T1000 (cell line): ENCODE data around the gene DSCAM.

ENCODE experiments used
- DNase-seq: peaks from one replicate; lab custom pipeline; 2025; ENCODE audit warnings: mixed read lengths; lab: John Stamatoyannopoulos, UW

The DSCAM gene

DNA sequence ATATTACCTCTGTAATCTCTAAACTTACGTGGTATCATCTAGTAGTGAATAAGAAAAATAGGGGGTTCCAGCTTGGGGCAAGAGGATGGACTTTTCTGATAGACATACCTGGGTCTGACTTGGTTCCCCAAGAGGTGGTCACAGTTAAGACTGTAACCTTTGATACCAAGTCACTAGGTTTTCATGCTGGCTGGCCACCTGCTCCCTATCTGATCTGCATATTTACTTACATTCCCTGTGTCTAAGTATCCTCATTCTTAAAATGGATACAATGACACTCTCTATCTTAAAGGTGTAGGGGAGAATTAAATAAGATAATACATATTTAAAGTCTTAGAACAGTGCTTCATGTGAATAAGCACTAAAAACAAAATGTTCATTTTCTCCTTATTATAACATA is 312.1 kb downstream of the DSCAM start:
- DNase-seq, result no peak

DNA sequence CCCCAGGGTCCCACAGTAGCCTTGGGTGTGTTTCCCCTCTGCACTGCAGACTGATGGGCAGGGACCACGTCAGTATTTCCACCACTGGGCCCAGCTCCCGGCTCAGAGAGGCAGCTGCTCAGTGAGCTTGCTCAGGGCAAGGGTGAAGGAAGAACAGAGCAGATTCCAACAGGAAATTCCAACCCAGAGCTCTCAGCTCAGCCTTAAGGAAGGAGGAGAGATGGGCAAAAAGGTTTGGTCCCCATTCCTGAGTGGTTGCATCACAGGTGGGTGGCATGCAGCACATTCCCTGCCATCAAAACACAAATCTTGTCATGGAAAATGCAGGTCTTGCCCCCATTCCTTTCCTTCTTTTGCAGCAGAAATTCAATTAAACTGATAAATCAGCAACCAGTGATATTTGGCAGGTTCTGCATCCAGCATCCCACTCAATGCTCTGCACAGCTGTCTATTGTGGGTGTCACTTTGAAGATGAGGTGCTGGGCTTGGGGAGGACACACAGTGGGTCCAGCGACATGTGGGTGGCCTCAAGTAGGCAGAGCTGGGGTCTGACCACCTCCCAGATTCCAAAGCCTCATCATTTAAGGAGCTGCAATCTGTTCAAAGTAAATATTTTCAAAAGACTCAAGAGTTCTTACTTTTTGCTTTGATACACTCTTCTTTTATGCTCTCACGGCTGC is 315.4 kb downstream of the DSCAM start:
- DNase-seq, result no peak

DNA sequence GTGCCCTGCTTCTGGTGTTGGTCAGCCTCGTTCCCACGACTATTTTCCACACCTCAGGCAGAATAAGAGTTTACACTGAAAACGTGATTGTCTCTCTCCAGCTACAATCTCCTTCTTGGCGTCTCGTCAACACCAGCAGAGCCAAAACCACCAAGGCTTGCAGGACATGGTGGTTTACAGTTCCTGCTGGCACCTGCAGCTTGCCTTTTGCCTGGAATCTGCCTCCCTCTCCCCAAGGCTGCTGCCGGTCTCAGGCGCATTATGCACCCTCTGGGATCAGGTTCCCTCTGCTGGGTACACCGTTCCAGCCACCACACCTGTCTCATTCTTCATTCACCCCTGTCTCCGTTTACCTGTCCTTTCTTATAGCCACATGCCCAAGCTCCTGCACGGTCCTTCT is 315.9 kb downstream of the DSCAM start:
- no peak for DNase-seq

DNA sequence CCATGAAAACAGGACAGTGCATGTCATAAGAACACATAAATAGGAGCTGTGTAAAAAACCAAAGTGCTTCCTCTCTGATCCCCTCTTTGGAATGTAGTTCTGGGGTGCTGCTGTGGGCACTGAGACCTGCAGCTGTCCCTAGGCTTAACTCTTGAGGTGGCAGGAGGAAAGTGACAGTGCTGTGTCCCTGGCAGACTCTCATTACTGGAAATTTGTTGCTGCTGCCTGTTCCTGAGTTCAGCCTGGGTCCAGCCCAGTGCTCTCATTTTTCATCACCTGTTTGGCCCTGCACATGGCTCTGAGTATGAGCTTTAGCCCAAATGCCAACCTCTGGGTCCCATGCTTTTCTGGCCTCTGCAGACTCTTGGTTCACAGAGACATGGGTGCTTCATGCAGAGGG is 329.3 kb downstream of the DSCAM start:
- no peak for DNase-seq

DNA sequence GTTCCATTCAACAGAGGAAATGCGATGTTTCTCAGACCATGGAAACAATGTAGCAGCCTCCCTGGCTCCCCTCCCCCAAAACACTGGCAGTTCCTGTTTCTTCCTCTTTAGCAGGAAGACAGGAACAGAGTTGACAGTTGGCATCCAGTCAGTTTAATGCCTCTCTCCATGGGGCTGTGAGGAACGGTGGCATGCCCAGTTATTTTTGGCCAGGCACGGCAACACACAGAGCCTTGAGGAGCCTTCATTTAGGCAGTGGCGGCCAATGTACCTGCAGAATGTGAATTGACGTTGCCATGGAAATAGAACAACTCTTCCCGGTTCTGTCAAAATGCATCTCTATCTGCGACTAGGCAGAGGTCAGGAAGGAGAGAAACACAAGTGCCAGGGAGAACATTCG is 330.6 kb downstream of the DSCAM start:
- no peak for DNase-seq

DNA sequence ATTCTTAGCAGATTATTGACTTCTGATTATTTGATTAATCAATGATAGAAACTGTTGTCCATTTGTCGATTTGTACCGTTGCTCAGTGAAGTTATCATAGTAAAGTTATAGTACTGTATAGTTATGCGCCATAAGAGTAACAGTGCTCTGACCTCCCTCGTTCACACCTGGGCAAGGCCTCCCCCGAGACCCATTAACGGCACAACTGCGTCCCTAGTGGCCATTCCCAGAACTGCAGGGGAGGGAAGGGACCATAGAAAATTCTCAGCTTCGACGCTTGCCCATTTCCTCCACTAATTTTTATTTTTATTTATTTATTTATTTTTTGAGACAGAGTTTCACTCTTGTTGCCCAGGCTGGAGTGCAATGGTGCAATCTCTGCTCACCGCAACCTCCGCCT is 334.4 kb downstream of the DSCAM start:
- DNase-seq, result no peak

DNA sequence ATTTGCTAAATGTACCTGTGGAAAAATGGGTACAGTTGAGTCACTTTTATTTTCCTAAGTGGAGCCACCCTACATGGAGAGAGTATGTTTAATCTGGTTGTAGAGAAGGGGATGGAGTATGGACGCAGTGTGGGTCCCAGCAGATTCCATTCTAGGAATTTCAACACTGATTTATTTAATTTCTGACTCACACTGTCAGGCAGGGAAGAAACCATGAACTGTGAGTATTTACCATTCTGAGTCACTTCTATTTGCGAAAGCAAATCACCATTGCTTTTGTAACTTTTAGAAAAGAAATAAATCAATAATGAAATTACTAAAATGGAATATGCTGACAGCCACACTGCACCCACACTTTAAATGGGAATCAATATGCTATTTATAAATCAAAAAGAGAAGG is 339.0 kb downstream of the DSCAM start:
- no peak for DNase-seq

DNA sequence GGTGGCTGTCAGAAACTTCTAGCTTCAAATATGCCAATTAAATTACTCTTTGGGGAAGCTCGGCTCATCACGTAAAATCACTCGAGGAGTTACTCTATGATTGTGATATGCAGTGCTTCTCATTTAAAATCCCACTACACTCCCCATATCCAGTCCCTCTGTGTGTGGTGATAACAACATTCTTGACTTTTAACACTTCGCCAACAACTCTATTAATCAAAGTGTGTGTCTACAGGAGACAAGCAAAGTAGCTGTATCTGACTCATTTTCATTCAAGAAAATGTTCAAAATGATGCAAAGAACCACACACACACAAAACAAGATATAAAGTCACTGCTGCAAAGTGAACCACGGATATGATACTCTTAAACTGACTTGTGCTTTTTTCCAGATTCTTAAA is 341.3 kb downstream of the DSCAM start:
- no peak for DNase-seq

DNA sequence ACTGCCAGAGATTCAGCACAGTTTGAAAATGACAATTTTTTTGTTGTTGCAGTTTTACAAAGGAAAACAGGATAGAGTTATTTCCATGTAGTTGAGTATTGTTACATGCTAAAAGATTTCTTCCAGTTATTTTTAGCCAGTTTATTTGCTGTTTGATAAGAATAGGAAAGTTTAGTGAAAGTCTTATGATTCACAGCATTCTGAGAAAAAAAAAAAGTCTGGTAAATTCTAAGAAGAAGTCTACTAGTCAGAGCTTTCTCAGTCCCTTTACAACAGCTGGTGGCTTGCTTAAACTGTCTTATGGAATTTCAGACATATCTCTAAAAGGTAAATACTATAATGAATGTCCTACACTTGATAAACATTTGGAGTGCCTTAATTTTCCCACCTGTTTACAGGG is 341.7 kb downstream of the DSCAM start:
- no peak for DNase-seq

DNA sequence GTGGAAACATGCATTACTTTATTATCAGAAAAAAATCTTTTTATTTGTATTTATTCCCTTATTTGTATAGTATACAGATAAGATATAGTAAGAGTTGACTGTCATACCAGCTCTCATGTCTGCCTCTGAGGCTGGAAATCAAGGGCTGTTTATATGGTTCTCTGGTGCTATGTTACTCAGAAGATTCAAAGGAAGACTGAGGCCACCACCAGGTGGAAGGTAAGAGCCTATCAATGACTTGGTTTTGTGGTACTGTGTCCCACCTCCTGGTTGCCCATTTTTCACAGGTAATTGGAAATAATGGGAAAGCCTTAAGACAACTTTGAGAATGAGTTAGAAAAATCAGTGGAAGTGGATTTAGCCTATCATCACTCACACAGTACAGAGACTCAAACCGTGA is 342.1 kb downstream of the DSCAM start:
- no peak for DNase-seq

DNA sequence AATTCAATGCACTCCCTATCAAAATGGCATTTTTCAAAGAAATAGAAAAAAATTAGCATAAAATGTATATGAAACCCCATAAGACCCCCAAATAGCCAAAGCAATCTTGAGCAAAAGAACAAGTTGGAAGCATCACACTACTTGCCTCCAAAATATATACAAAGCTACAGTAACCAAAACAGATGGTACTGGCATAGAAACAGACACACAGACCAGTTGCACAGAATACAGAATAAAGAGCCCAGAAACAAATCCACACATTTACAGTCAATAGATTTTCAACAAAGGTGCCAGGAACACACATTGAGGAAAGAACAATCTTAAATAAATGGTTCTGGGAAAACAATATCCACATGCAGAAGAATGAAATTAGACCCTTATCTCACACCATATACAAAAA is 350.8 kb downstream of the DSCAM start:
- DNase-seq, result no peak

DNA sequence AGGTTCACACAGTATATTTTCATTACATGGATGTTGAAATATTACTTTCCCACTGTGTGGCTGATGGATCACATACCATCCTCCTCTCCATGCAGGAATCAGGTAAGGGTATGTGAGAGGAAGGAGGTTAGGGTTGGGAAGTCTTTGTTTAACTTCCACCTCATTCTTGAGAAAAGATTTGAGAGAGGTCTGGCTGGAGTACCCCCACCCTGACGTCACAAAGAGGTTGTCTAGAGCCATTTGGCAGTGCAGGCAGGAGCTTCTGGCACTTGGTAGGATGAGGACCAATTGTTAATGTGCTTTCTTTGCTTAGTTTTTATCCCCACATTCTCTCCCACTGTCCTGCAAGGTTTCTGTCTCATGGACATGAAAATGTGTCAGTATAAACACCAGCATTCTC is 356.6 kb downstream of the DSCAM start:
- DNase-seq, result no peak

DNA sequence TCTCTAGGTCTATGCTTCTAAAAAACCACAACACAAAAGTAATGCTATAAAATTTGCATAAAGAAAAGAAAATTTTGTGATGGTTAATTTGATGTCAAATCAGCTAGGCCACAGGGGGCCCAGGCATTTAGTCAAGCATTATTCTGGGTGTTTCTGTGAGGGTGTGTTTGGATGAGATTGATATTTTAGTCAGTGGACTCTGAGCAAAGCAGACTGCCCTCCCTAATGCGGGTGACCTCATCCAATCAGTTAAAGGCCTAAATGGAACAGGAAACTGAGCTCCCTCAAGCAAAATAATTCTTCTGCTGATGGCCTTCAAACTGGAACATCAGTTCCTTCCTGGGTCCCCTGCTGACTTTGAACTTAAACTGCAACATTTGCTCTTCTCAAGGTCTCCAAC is 358.0 kb downstream of the DSCAM start:
- DNase-seq, result no peak

DNA sequence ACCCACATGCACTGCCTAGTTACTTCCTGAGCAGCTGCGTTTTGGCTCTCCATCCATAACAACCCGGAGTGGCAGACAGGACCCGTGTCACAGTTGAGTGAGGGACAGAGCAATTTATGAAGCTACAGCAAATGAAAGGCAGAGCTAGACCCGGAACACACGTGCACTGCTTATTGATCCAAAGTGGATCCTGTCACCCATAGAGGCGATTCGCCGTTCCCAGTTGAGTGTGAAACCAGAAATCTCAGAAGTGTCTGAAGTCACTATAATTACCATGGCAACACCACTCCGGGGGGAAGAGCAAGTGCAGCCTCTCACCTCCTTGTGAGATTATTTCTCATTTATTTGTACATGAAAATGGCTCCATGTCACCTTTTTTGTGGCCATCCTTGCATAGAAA is 365.2 kb downstream of the DSCAM start:
- DNase-seq, result no peak

DNA sequence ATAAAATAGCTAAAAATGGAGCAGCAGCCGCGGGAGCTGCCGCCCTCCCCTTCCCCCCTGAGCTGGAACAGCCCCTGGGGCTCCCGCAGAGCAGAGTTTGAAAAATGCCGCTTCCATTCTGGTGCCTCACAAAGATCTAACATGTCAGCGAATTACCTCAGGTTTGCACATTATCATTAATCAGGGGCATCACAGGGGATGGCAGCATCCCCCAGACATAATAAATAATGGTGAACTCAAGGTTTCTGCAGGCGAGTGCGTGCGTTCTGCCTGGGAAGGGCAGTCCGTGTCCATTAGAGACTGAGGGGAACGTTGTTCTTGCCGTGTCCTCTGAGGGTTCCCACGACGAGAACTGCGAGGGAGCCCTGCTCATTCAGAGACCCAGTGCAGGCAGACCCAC is 372.4 kb downstream of the DSCAM start:
- no peak for DNase-seq

DNA sequence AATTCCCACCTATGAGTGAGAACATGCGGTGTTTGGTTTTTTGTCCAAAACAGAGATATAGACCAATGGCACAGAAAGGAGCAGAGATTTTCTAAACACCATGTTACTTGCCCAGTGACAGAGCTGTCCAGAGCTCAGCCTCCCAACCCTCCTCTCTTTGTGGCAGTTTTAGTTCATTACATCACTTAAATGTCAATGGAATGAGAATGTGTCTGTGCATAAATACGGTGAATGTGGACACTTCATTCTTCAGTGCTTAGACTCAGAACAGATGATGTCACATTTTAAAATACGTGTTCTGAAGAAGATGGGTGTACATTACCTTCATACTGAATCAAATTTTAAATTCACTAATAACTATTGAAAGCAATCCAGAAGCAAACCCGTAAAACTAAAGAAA is 374.9 kb downstream of the DSCAM start:
- no peak for DNase-seq

DNA sequence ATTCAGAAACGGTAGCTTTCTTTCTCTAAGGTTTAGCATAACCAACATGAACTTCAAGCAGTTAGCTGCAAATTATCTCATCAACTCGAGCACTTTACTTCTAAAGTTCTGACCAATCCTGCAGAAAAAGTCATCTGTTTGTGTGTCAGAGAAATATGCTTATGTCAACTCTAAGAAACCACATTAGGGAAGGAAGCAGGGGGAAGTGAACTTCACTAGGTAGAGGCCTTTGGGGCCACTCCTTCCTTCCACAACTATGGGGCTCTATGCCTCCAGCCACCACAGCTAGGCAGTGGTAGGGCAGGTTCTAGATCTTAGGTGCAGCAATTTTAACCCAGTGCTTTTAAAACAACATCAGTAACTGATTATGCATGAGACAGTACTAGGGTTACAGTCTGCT is 375.9 kb downstream of the DSCAM start:
- no peak for DNase-seq

DNA sequence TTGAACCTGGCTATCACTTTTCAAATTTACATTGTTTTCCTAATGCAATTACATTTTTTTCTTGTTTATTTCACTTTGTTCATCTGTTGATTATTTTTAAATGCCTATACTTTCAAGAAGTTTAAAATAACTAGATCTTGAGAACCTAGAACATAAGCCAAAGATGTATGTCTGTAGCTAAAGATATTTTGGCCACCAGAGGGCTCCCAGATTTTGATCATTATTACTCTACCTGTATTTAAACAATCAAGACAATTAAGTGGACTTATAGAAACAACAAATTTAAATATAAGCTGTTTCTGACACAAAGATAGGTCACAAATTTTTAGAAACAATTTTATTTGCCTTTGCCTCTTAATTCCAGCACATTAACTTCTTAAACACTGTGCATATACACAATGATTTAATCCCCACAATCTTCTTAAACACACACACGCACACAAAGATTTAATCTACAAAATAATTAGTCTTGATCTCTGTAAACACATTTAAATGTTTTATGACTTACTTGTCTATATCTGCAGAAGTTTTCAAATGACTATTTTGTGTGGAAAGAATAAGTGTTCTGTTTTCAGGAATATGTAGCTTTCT is 380.0 kb downstream of the DSCAM start:
- DNase-seq, result no peak

DNA sequence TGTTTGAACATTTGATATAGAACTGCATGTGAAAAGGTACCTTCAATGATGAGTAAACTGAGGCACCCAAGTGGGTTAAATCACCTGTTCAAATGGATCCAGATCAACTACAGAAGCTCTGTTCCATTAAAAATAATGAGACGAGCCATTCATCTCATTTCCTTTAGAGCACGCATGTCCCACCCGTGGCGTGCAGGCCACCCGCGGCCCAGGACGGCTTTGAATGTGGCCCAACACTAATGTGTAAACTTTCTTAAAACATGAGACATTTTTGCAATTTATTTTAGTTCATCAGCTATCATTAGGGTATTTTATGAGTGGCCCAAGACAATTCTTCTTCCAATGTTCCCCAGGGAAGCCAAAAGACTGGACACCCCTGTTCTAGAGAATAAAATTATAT is 381.6 kb downstream of the DSCAM start:
- no peak for DNase-seq

DNA sequence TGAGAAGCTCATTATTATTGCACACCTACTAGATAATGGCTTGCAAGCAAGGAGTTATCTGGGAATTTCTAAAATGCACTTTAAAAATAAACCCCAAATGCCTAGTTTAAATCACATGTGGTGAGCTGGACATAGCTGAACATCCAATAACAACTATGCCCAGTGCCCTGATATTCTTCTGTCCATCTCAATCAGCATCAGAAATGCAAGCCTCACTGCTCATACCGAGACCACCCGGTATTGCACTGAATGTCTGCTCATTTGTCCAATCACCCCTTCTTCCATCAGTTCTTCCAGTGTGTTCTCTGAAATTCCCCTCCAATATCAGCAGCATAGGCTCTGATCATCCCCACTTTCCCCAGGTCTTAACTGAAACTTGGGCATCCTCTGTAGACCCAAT is 383.8 kb downstream of the DSCAM start:
- DNase-seq, result no peak

DNA sequence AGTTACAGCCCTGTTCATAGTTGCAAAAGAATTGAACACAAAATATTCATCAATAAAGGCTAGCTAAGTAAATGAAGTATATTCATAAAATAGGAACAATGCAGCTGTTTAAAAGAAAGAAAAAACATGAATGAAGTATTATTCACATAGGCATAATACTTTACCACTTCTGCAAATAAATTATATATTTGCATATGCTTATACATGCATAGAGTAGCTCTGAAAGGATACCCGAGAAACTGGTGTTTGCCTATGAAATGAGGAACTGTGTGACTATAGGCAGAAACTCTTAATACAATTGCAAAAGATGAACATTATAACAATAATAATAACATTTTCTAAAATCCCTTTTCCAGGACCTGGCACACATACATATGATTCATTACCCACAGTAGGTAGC is 385.9 kb downstream of the DSCAM start:
- DNase-seq, result no peak

DNA sequence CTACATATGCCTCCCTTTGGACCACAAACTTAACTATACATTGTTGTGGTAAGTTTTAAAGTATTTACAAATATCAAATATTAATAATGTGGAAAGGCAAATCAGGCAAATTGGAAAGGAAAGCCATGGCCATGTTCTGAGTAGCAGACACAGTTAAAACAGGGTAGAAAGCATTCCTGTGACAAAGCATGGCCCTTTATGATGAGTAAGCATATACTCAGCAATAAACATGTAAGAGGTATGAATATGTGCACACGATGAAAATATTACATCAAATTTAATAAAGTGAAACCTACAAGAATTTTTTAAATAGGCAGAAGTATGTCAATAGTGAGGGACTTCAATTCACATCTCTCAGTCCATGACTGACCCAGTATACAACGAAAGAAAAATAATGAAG is 389.2 kb downstream of the DSCAM start:
- DNase-seq, result no peak

DNA sequence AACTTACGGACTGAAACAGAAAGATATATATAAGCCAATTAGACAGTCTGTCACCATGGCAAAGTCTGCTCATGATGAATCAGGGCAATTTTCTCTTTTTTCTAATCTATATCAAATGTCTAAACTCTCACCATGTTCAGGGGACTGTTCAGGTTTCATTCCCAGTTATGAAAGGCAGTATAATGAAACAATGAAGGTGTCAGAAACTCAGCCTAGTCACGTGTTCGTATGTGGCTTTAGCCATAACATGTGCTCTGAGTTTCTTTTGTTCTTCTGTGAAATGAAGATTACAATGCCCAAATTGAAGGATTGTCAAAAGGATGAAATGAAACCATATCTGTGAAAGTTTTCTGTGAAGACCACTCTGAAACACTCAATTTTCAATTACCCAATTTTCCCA is 392.9 kb downstream of the DSCAM start:
- DNase-seq, result no peak

DNA sequence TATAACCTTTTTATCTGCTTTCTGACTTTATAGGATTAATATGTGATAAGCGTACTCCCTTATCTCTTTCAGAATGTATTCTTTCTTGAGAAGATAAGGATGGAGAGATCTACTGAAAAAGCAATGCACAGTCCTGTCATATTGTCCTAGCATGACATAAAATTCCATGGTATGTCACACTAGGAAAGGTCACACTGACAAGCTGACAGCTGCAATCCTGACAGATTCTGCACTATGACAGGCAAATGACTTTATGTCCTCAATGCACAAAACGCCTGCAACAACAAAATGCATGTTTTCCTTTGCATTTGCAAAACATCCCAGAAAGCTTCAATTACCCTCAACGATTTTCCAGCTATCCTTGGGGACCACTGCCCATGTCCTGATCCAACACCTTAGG is 393.8 kb downstream of the DSCAM start:
- no peak for DNase-seq
